ENCODE data around the gene RIN1.

Gene RIN1

DNA sequence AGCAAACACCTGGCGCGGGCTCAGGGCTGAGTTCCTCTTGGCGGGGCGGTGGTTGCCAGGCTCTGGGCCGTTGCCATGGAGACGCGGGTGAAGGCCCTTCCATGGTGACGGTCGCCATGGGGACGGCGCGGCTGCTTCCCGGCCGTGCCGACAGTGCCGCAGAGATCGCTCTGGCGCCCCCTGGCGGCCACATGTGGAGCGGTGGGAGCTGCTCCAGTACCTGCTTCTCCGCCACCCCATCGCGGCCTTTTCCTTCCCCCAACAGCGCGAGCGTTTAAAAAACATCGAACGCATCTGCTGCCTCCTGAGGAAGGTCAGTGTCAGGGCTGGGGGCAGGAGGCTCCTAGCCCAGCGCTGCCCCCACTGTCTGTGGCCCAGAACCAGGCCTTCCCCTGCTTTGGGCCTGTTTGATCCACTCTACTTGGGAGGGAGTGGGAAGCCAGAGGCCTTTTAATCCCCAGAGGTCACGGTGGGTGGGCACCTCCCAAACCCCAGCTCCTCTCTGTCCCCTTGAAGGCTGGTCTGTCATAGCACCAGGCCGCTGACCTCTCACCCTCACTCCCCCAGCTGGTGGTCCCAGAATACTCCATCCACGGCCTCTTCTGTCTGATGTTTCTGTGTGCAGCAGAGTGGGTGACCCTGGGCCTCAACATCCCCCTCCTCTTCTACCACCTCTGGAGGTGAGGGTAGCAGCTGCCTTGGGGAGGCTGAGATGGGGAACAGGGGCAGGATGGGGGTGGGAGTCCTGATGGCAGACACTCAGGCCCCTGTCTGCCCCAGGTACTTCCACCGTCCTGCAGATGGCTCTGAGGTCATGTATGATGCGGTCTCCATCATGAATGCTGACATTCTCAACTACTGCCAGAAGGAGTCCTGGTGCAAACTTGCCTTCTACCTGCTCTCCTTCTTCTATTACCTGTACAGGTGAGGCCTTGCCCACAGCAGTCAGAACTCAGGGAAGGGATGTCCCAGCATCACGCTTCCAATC lies 53.5 kb downstream of the RIN1 start:
- H3K9ac ChIP-seq (ENCODE audit: low read length): no peak overlapping the region
- H3K4me1 ChIP-seq (ENCODE audit: control insufficient read depth, insufficient read depth, low read length): peaks cover 23% of the 10 kb centered on the region
- H3K4me3 ChIP-seq (ENCODE audit: low read depth, low read length): no peak overlapping the region
- H3K27ac ChIP-seq (ENCODE audit: low read depth, low read length): no peak overlapping the region
- peaks cover 17% of the 10 kb centered on the region for H3K27me3 ChIP-seq (ENCODE audit: control insufficient read depth, insufficient read depth, low read length)
- H3K9me3 ChIP-seq (ENCODE audit: control insufficient read depth, insufficient read depth, low read depth, low read length): no peaks in the 10 kb centered on the region
- peaks cover 22% of the 10 kb centered on the region for H3K36me3 ChIP-seq (ENCODE audit: control insufficient read depth, insufficient read depth, low read length)
